GM19452 (cell line): ENCODE results near the gene RGS7.

Experiments used
- ATAC-seq: cut with Tn5 transposase; IDR thresholded peaks from one replicate; pipeline ENCODE4 v1.9.1; 2021; ENCODE audit not compliant: unreplicated experiment

The RGS7 gene

GRCh38 chr1:240866724-240867123 is 490.3 kb downstream of the RGS7 start:
- no peak for ATAC-seq

GRCh38 chr1:240860023-240860422 is 497.0 kb downstream of the RGS7 start:
- ATAC-seq, result no peak

DNA sequence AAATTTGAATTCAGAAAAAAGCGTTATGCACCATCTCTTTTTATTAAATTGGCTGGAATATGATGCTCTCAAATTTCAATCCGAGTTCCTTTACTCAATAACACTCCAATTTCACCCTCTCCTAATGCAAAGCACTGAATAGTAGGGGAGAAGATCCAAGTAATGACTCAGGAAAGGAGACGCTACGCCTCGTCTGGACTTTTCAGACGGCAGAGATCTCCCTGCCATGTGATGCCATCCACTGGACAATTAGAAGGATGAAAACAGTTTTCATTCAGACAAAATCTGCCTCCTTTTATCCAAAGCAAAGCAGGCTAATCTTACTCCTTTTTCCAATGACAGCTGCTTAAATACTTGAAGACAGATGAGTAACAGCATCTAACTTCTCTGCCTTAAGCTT is 502.6 kb downstream of the RGS7 start:
- no peak for ATAC-seq

GRCh38 chr1:240847325-240847724 is 509.7 kb downstream of the RGS7 start:
- no peak for ATAC-seq

DNA sequence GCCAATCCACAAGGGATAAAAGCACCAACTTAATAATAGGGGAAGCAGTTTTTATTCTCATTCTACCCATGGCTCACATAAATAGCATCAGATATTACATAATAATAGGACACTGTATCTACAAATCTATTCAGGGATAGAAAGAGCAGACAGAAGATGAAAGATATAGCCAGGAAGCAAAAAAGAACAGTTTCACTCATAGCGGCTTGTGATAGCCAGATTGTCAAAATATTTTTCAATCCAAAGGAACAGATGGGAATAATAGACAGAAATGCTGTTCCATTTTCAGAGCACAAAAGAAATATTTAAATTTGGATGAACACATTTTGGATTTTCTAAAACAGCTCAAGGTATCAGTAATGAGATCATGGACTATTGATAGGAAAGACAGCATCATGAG is 512.5 kb downstream of the RGS7 start:
- ATAC-seq, result no peak

- no peak for ATAC-seq
Measured at GRCh38 chr1:240843798-240844197, 513.2 kb downstream of the RGS7 start.

- no peak for ATAC-seq
Measured at GRCh38 chr1:240836271-240836670, 520.7 kb downstream of the RGS7 start.

DNA sequence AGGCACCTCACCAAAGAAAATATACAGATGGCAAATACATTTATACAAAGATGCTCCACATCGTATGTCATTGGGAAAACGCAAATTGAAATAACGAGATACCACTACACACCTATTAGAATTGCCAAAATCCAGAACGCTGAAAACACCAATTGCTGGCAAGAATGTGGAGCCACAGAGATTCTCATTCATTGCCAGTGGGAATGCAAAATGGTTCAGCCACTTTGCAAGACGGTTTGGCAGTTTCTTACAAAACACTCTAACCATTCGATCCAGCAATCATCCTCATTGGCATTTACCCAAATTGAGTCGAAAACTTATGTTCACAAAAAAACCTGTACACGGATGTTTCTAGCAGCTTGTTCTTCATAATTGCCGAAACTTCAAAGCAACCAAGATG is 521.7 kb downstream of the RGS7 start:
- no peak for ATAC-seq

DNA sequence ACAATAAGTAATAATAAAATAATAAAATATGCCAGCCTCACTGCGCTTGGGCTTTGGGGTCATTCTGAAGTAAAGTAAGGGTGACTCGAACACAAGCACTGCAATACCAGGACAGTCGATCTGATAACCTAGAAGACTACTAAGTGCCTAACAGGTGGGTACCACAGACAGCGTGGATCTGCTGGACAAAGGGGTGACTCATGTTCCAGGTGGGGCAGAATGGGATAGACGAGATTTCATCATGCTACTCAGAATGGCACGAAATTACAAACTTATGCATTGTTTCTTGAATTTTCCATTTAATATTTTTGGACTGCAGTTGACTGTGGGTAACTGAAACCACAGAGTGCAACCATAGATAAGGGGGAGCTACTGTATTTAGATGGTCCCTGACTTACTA is 523.9 kb downstream of the RGS7 start:
- ATAC-seq, result no peak

GRCh38 chr1:240831922-240832321 is 525.1 kb downstream of the RGS7 start:
- ATAC-seq, result no peak

DNA sequence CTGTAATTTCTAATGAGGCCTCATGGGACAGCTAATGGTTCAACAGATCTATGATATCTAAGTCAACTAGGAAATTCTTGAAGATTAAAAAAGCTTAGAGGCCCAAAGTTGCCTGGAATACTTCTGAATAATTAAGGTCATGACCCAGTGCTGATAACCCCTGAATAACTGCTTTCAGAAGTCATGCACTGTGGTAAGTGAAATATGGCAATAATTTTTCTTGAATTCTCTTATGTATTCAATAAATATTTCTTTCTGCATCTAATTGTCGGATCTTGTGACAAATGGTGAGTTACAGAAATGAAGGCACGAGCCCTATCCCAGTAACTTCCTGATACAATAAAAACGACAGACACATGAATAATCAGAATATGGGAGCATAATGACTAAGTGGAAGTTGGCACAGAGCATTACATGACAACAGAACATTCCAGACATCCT is 525.8 kb downstream of the RGS7 start:
- no peak for ATAC-seq

DNA sequence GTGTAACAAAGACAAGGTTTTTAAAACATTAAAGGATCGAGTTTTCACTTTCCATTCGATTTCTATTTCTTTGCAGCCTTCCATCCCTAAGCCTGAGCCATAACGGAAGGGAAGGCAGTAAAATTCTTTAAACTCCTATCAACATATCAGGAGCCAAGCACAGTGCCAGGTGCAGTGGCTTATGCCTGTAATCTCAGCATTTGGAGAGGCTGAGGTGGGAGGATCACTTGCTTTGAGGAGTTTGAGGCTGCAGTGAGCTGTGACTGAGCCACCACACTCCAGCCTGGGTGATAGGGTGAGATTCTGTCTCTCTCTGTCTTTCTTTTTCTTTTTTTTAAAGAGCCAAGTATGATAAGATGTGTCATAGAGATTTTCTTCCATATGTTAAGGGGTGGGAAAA is 527.5 kb downstream of the RGS7 start:
- ATAC-seq, result no peak

DNA sequence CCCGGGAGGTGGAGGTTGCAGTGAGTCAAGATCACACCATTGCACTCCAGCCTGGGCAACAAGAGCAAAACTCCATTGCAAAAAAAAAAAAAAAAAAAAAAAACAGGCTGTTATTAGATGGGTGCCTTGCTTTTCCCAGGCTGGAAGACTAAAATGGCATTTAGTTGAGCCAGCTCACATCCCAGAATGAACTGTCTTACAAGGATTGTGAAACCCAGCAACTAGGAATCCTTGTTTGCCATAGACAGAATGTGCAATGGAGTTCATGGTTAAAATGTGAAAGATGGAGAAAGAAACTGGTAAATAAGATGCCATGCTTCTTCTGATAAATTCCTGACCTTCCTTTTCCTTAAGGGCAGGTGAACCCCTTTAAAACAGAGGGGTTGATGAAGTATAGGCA is 529.2 kb downstream of the RGS7 start:
- no peak for ATAC-seq

DNA sequence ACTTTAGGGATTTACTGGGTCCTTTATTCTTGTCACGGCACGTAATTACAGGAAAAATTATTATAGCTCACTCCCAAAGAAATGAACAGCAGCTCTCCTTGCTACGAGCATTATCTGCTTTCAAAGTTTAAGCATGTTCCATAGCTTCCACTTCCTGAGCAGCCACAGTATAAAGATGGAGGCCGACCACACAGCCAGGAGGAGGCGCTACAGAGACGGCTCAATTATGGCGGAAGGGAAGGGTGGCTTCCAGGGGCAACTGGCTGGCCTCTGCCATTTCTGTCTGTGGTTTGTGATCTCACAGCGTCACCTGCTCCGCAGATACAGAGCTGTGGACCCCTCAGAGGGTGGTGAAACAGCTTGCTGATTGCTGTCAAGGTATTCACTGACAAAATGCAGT is 532.8 kb downstream of the RGS7 start:
- no peak for ATAC-seq

- ATAC-seq, result no peak
Measured at GRCh38 chr1:240823357-240823756, 533.6 kb downstream of the RGS7 start.

GRCh38 chr1:240821925-240822324 is 535.1 kb downstream of the RGS7 start:
- no peak for ATAC-seq

DNA sequence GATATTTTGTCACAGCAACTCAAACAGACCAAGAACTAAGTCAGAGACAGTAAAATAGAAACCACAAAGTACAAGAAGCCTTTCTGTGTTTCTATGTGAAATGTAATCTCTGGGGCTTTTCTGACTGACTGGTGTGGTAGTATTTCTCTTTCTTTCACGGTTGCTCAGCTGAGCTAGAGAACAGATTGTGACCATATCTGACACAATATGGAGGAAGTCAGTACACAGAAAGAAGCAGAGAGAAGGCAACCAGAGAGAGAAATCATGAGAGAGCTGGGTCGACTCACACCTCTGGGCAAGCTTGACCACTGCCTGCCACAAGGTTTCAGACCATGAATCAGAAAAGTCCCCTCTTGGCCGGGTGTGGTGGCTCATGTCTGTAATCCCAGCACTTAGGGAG is 536.2 kb downstream of the RGS7 start:
- ATAC-seq, result no peak

GRCh38 chr1:240816472-240816871 is 540.5 kb downstream of the RGS7 start:
- ATAC-seq, result no peak

- ATAC-seq, result no peak
Measured at GRCh38 chr1:240813720-240814119, 543.3 kb downstream of the RGS7 start.

GRCh38 chr1:240811256-240811655 is 545.7 kb downstream of the RGS7 start:
- no peak for ATAC-seq

GRCh38 chr1:240808381-240808780 is 548.6 kb downstream of the RGS7 start:
- ATAC-seq, result no peak

DNA sequence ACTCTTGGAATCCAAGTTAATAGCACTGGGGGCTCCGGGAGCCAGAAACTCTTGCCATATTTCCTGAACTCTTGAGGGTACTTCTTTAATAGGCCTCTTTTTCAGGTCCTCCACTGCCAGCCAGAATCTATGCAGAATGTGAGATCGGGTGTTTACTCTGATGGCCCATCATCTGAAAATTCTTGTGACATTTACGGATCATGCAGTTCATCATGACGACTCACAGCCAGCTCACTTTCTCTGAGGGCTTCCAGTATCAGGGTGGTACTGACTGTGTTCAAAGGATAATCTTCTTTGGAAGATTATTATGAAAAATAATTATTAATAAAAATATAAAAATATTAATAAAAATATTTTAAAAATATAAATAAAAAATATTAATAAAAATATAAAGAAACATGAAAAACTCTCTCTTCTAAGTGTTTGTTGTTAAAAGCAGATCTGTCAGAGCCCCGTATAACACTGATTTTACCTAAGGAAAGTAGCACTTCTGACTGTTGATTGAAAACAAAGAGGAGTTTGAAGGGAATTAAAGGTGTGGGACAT is 550.7 kb downstream of the RGS7 start:
- ATAC-seq, result no peak

GRCh38 chr1:240804475-240804874 is 552.5 kb downstream of the RGS7 start:
- no peak for ATAC-seq

- no peak for ATAC-seq
Measured at GRCh38 chr1:240803151-240803550, 553.9 kb downstream of the RGS7 start.
